HG03039 (cell line): ENCODE data around the gene FGR.
"Not testable (repeated sequence)": the region's sequence is repeated elsewhere in the genome, so short reads cannot be mapped to it uniquely, and the experiment has no call there.

Experiments used
- ATAC-seq: cut with Tn5 transposase; IDR thresholded peaks from one replicate; pipeline ENCODE4 v1.9.1; 2021; ENCODE audit warnings: mild to moderate bottlenecking, moderate library complexity; ENCODE audit not compliant: unreplicated experiment

Gene FGR

DNA sequence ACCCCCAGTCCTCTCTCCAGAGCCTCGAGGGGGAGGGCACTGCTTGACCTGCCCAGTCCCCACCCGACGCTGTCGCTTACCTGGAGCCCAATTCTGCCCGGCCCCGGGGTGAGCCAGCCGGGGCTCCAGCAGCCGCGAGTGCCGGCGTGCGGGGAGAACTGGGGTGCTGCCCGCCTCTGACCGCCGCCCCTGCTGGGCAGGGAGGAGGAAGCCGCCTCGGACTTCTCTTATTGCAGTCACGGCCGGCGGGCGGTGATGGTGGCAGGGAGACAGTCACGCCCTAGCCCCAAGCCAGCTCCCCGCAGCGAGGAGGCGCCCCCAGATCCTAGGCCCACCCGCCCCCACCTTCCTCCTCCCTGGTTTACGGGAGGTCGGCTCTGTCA, at the start of gene FGR:
TSS of gene FGR (minus strand) at position 201 of the 383 bp plus-strand sequence. CDS start 11,269 bp downstream, outside the sequence.
- no peak for ATAC-seq

DNA sequence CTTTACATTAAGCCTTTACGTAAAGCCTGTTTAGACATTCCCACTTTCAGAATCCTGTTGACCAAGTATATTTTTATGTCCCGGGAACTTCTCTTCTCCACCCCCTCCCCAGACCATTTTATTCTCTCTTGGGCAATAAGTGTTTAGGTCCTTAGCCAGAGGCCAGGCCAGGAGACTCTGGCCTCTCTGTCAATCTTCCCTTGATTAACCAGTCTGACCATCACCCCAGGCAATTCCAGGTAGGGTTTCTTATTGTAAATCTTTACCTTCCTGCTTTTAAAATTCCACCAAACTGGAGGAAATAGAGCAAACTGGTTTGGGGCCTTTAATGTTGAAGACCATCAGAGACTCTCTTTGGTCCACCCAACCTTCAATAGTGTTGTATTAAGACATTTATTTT, 49.2 kb upstream of the FGR start:
- no peak for ATAC-seq

DNA sequence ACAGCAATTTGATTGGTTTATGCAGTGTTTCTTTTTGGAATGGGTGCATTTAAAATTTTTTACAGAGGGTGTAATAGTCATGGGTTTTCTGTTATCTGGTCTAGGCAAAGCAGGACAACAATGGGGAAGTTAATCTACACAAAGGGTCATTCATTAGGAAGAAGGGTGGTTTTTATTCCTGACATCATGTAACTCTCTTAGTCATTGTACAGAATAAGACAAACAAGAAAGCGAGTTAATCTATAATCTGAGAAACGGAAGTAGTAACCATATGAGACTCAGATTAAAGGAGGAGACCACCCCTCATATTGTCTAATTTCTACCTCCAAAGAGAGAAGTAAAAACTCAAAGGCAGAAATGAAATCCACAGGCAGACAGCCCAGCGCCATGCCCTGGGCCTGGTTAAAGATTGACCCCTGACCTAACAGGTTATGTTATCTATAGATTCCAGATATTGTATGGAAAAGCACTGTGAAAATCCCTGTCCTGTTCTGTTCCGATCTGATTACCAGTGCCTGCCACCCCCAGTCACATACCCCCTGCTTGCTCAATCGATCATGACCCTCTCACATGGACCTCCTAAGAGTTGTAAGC, 47.5 kb upstream of the FGR start:
- no peak for ATAC-seq

DNA sequence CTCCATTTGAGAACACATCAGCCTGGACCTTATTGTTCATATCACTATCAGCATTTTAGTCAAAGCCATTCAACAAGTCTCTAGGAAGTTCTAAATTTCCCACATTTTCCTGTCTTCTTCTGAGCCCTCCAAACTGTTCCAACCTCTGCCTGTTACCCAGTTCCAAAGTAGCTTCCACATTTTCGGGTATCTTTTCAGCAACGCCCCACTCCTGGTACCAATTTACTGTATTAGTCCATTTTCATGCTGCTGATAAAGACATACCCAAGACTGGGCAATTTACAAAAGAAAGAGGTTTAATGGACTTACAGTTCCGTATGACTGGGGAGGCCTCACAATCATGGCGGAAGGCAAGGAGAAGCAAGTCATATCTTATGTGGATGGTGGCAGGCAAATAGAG, 46.6 kb upstream of the FGR start:
- ATAC-seq: not testable (repeated sequence)

DNA sequence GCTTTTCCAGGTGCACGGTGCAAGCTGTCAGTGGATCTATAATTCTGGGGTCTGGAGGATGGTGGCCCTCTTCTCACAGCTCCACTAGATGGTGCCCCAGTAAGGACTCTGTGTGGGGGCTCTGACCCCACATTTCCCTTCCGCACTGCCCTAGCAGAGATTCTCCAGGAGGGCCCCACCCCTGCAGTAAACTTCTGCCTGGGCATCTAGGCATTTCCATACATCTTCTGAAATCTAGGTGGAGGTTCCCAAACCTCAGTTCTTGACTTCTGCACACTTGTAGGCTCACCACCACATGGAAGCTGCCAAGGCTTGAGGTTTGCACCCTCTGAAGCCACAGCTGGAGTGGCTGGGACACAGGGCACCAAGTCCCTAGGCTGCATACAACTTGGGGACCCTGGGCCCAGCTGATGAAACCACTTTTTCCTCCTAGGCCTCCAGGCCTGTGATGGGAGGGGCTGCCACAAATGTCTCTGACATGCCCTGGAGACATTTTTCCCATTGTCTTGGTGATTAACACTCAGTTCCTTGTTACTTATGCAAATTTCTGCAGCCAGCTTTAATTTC, 45.3 kb upstream of the FGR start:
- not testable (repeated sequence) for ATAC-seq

DNA sequence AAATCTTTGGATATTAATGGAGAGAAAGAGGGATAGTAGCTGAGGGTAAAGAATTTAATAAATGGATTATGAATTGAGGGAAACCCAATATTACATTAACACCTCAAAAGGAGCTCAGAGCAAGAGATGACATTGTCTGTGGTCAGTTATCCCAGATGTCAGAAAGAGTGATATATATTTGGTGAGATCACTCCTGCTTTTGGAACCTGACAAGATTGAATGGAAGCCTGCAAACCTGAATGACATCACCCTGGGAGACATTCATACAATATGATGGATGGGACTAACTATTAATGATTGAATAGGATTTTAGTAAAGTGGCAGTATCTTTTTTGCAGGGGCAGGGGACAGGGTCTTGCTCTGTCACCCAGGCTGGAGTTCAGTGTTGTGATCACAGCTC, 43.8 kb upstream of the FGR start:
- no peak for ATAC-seq

DNA sequence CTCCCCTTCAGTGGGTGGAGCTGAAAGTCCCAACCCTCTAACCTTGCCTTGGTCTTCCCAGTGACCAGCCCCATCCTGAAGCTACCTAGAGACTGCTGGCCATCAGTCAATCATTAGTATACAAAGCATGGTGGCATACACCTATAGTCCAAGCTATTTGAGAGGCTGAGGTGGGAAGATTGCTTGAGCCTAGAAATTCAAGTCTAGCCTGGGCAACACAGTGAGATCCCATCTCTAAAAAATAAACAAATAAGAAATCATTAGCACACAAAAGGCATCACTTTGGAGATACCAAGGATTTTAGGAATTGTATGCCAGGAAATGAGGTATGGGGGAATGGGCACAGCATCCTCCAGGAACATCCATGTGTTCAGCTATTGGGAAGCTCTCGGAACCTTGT, 41.4 kb upstream of the FGR start:
- no peak for ATAC-seq

DNA sequence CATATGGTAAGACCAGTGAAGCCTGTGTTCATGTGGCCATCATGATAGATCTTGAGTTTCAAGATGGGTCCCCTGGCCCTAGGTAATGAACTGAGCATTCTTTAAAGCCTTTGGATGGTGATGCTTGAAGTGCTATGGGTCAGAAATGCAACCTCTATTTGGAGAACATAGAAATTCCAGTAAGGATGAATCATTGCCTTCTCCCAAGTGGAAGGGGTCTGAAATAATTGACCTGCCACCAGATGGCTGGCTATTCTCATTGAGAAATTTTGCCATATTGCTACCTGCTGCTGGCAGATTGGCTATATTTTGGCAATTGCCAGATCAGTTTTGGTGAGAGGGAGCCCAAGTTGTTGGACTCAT, 37.7 kb upstream of the FGR start:
- ATAC-seq: no peak

DNA sequence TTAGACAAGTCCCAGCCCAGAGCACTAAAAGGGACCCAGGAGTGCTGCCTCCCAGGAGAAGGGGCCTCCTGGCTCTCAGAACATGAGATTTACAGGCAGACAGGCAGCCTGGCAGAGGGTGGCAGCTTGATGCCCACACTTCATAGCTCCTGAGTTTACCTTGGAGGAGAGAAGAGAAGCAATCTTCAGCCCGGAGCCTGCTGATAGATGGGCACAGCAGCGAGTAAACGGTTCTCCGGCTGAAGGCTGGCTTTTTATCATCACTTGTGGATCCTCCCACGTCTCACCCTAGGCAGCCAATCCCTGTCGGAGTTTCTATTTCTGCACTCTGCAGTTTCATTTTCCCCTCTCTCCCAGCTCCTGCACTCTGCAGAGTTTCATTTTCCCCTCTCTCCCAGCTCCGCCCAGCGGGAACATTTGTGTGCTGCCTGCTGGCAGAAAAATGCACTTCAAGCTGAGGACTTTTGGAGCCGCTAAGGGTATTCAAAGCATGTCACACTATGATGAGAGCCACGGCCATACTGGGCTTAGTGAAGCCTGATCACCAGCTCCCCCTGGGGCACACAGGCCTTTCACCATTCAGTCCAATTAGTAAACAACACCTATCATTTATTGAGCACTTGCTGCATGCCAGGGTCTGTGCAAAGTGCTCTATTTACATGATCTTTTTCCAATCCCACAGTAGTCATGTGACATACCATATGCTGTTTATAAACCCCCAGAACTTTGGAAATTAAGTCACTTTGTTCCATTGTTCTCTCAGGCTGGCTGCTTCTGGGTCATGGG, 37.2 kb upstream of the FGR start, which contains the start of gene IFI6:
TSS of gene IFI6 (minus strand) at position 229 of the 786 bp plus-strand sequence. CDS start 2,878 bp downstream, outside the sequence.
- no peak for ATAC-seq

DNA sequence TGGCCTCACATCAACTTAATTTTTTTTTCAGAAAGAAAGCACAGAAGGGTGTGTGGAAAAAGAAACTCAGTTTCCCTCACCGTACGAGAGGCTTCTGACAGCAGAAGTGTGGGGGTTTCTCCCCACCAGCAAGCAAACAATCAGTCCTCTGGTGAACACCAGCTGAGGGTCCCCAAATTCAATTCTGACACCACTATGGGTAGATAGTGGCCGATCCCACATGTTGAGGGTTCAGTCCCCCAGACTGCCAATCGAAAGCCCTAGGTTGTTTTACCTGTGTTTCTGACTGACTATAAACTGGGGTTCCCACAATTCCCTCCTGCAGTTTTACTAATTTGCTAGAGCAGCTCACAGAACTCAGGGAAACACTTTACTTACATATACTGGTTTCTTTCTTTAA, 34.9 kb upstream of the FGR start:
- no peak for ATAC-seq

DNA sequence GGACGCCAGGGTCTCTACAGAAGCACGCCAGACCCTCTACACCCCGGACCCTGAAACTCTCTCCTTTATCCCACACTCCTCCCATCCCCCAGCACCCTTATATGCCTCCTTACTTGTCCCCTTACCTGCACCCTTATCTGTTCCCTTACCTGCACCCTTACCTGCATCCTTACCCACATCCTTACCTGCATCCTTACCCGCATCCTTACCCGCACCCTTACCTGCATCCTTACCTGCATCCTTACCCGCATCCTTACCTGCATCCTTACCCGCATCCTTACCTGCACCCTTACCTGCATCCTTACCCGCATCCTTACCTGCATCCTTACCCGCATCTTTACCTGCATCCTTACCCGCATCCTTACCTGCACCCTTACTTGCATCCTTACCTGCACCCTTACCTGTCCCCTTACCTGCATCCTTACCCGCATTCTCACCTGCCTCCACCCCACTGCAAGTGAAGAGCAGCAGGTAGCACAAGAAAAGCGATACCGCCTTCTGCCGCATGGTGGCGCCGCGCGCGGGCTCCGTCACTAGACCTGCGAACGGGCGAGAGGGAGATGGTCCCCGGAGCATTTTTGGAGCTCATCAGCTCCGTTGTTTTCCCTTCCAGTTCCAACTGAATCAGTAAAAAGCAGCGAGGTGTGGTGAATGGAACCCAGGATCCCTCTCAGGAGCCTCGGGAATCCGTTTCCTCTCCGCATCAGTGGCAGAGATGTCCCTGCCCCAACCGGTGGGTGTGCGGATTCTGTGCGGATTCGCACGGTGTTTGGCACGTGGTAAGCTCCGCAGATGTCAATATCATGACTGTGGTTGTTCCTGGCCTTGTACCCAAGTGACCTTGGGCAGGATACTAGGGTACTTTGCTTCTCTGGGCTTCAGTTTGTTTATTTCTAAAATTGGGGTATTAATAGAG, 34.1 kb upstream of the FGR start:
- no peak for ATAC-seq

DNA sequence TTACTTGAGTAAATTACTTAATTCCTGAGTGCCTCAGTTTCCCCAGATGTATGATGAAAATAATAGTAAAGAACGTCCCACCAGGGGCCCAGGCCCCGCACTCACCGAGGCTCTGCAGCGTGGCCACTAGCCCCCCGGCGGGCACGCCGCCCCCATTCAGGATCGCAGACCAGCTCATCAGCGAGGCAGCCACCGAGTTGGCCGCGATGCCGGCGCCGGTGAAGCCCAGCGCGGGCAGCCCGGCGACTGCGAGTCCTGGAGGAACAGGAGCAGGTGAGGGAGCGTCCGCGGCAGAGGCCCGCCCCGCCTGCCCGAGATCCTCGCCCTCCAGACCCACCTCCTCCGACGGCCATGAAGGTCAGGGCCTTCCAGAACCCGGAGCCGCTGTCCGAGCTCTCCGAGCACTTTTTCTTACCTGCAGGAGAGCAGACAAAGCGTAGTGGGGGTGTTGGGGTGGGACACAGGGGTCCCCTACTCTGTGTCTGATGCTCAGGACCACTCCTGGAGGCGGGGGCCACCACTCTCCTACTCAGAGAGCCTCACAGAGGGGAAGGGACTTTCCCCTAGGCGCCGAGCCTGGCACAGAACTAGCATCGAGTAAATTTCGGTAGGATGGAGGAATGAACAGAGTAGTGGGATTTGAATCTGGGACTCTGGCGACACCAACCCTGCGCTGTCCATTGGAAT, 33.3 kb upstream of the FGR start:
- ATAC-seq: no peak

DNA sequence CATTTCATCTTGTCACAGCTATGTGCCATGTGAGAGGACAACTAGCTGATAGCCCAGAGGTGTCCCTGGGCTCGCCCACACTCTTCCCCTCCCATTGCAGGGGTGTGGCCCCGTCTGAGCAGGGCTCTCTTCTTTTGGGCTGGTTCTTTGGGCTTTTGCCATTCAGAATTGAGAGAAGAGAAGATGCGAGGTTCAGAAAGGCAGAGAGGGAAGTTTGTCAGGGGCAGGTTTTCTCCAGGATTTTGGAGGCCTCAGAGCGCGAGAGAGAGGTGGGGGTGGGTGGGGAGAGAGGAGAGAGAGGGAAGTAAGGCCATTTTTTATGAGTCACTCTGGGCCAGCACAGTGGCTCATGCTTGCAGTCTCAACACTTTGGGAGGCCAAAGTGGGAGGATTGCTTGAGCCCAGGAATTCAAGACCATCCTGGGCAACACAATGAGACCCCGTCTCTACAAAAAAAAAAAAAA, 31.8 kb upstream of the FGR start:
- ATAC-seq: no peak

DNA sequence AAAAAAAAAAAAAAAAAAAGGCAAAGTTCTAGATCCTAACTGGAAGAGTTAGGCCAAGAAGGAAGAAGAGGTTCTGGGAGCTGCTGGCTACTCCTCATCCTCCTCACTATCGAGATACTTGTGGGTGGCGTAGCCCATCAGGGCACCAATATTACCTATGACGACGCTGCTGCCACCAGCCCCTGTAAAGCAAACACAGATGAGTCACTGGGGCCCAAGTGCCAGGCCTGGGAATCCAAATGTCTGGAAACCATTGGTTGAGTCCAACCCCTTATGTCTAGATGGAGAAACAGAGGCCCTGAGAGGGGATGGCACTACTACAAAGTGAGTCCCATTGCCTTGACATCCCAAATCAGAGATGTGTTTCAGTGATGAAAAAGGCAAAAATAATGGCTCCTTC, 31.3 kb upstream of the FGR start:
- no peak for ATAC-seq

DNA sequence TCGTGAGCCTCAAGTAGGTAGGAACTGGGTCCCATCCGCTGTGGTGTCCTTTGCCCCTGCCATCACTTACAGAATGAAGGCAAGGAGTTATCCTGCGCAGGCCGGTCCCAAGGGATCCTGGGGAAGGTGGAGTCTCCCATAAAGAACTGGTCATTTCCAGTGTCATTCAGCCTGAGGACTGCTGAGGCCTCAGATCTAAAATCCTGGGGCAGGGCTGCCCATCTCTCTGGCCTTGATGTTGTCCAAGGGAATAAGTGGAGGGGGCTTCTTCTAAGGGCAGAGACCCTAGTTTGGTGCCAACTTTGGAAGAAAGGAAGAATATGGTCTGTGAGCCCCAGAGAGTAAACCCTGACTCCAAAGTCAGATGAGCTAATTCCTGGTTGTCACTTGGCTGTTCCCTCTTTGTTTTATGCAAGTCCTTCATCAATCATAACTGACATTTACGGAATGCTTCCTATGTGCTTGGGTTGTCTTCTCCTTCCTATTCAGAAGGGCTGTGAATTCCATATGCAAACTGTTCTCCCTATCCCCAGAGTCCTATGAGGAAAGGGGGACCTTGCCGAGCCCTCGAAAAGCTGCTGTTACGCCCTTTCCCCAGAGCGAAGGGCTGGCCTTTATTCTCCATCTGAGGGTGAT, 30.1 kb upstream of the FGR start:
- no peak for ATAC-seq

DNA sequence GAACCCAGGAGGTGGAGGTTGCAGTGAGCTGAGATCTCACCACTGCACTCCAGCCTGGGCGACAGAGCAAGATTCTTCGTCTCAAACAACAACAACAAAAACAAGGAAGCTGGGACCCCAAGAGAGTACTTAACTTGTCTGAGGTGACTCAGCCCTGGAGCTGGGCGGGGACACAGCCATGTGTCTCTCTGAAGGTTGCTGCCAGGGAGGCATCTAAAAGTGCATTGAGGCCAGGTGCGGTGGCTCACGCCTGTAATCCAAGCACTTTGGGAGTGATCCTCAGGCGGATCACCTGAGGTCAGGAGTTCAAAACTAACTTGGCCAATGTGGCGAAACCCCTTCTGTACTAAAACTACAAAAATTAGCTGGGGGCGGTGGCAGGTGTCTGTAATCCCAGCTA, 29.3 kb upstream of the FGR start:
- ATAC-seq: no peak

DNA sequence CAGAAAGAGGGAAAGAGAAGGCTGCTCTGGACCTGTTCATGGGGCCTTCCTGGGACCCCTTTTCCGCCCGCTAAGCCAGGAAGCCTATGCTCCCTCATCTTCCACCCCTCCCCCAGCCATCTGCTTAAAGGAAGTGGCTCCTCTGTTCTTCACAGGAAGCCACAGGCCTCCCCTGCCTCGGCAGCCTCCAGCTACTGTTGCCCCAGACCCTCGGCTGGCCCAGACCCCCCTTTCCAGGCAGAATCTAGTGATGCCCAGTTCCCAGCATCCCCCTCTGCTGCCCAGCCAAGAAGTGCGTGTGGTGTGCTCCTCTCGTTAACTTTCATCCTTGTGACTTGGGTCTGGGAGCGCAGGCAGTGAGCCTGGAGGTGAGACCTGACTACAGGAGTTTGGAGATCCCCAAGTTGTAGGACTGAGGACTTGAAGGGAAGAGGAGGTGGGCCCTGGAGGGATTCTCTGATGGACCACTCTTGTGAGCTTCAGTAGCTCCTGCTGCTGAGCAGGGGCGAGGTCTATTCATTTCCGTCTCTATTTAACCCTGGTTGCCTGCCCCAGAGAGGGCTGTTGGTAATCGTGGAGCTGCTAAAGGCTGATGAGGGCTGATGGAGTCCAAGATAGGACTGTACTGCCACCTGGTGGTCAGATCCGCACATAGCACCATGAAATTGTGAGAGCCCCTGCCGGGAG, 27.9 kb upstream of the FGR start:
- ATAC-seq: no peak

DNA sequence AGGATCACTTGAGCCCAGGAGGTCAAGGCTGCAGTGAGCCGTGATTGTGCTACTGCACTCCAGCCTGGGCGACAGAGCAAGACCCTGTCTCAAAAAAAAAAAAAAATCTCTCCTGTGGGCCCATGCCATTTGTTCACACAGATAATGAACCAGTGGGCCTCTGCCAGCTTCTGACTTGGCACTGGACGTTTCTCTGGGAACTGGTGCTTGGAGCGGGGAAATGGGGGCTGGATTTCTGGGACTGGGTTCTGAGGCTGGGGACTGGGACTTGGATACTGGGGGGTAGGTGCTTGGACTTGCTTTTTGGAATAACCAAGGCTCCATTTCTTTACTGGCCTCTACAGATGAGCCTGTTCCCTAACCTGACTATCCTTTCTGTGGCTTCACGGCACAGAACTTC, 27.3 kb upstream of the FGR start:
- no peak for ATAC-seq

DNA sequence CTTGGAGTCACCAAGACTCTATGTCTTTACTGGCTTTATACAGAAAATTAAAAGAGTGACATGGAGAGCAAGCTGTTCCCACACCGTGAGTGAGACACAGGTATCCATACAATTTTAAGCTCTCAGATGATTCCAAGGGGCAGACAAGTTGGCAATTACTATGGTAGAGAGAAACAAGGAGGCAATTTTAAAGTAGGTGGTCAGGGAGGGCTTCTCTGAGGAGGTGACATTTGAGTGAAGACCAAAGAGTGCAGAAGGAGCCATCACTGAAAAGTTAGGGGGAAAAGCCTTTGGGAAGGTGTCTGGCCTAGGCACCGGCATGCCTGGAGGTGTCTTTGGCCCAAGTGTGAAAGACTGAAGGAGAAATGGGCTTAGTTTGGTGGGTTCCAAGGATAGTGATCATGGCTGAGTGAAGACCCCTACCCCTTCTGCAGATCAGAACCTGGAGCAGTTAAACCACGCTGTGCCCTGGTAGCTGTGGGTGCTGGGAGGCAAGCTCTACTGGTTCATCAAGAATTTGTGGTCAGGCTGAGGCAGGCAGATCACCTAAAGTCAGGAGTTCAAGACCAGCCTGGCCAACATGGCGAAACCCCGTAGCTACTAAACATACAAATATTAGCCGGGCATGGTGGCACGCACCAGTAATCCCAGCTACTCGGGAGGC, 26.6 kb upstream of the FGR start:
- ATAC-seq: no peak
